Stimulated activated naive CD8-positive, alpha-beta T cell treated with anti-CD3 and anti-CD28 coated beads, Interleukin-15, amount 100 ng/mL, for 72 hours (primary cell): ENCODE data around the gene COPS4.
A peak's percentile ranks its signal among the peaks of the same experiment; 100 is the strongest.
"Not testable (repeated sequence)": the region's sequence is repeated elsewhere in the genome, so short reads cannot be mapped to it uniquely, and the experiment has no call there.

Experiments
- ATAC-seq: fragments of 150-1000 bp; cut with Tn5 transposase; 2 replicates; pipeline ENCODE4 v1.10.0; 2021; ENCODE audit warnings: mild to moderate bottlenecking, moderate library complexity
- DNase-seq, 2 donors: peaks; one replicate each; pipeline ENCODE4 v3.0.0; 2021 to 2022
- H3K27ac Mint-ChIP-seq, 2 donors: one replicate each; pipeline ENCODE4 v1.8.0; 2022; ENCODE audit warnings: mild to moderate bottlenecking in 2 of 2, mixed read lengths in 2 of 2, moderate library complexity in 2 of 2
- H3K27me3 Mint-ChIP-seq: one replicate; pipeline ENCODE4 v1.8.0; 2022; ENCODE audit warnings: mixed read lengths
- H3K4me1 Mint-ChIP-seq: one replicate; pipeline ENCODE4 v1.8.0; 2022; ENCODE audit warnings: mild to moderate bottlenecking, mixed read lengths
- H3K4me3 Mint-ChIP-seq, 2 donors: one replicate each; pipeline ENCODE4 v1.8.0; 2022; ENCODE audit warnings: mild to moderate bottlenecking in 2 of 2, mixed read lengths in 2 of 2, moderate library complexity in 1 of 2
- H3K9me3 Mint-ChIP-seq, 2 donors: one replicate each; pipeline ENCODE4 v1.8.0; 2022; ENCODE audit warnings: mixed read lengths in 2 of 2

COPS4 gene

DNA sequence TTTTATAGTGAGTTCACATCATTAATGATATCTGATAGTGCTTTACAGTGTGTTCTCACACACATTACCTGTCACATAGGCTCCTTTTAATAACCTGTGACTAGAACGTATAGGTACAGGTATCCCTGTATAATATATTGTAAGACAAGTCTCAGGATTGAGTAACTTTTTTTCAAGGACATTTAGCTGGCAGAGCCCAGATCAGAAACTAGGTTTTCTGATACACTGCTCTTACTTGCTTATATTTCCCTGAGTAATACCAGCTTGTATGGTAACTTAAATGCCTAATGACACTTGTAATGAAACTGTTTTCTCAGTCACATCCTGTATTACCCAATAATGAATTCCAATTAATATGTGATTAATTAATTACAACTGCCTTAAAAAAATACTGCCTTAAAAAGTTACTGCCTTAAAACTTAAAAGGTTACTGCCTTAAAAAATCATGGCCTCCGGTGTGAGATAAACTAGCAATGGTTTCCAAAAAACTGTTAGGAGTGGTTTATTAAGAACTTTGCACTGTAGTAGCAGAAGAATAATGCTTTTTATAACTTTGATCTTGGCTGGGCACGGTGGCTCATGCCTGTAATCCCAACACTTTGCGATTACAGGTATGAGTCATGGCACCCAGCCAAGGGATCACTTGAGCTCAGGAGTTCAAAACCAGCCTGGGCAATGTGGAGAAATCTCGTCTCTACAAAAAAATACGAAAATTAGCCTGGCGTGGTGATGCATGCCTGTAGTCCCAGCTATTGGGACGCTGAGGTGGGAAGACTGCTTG is 11.9 kb downstream of the COPS4 start:
- H3K27me3 Mint-ChIP-seq, result no peaks in the 10 kb centered on the region
- DNase-seq, result no peak
- no peaks in the 10 kb centered on the region for H3K4me1 Mint-ChIP-seq
- H3K4me3 Mint-ChIP-seq, result no peak overlapping the region
- no peaks in the 10 kb centered on the region for H3K9me3 Mint-ChIP-seq
- no peak for ATAC-seq
- no peak overlapping the region for H3K27ac Mint-ChIP-seq

DNA sequence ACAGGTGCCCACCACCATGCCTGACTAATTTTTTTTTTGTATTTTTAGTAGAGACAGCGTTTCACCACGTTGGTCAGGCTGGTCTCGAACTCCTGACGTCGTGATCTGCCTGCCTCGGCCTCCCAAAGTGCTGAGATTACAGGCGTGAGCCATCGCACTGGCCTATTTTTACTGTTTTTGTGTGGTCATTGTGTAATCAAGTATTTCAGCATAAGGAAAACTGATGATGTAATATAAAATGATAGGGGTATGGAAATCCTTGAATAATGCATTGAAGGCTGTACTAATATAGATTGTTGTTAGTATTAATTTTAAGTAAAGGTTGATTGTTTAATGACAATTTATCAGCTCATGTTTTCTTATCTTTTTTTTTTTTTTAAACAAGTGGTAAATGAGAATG is 13.8 kb downstream of the COPS4 start:
- not testable (repeated sequence) for H3K9me3 Mint-ChIP-seq, ATAC-seq, DNase-seq, H3K4me3 Mint-ChIP-seq, H3K27me3 Mint-ChIP-seq, H3K4me1 Mint-ChIP-seq, H3K27ac Mint-ChIP-seq

DNA sequence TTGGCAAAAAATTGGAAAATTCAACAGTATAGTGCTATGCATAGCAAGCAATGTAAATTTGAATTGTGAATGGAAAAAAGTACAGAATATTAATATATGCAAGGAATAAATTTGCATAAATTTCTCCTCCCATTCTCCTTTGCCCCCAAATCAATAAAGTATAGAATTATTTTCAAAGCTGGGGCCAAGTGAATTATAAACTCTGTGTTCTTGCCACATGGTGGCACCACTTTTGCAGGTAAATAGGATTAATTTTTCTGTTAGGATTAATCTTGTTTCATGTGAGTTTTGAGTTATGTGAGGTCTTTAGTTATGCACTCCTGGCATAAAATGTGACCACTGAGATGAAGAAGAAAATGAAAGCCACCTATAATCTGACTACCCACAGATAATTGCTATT is 19.9 kb downstream of the COPS4 start:
- Mint-ChIP-seq H3K4me3 (no peak overlapping the region), H3K27me3 (no peaks in the 10 kb centered on the region), H3K9me3 (no peaks in the 10 kb centered on the region), H3K4me1 (no peaks in the 10 kb centered on the region), H3K27ac (no peak overlapping the region)
- DNase-seq (no peak), ATAC-seq (no peak)

DNA sequence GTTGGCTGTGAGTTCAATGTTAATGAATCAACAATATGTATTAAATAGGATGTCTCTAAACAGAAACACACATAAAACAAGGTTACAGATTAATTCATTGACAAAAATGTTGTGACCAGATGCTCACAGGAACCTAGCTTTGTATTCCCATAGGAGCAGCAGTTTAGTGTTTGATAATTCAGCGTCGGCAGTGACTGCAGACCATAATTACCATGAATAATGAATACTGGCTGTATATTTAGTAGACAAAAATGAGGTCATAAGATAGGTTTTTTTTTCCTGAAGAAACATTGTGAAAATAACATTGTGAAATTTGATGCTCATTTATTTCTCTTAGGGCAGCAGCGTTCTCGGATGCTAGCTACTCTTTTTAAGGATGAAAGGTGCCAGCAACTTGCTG is 27.8 kb downstream of the COPS4 start:
- no peak overlapping the region for H3K4me3 Mint-ChIP-seq
- ATAC-seq (no peak), DNase-seq (no peak)
- H3K9me3 Mint-ChIP-seq, result no peaks in the 10 kb centered on the region
- no peaks in the 10 kb centered on the region for H3K4me1 Mint-ChIP-seq
- no peaks in the 10 kb centered on the region for H3K27me3 Mint-ChIP-seq
- no peak overlapping the region for H3K27ac Mint-ChIP-seq

DNA sequence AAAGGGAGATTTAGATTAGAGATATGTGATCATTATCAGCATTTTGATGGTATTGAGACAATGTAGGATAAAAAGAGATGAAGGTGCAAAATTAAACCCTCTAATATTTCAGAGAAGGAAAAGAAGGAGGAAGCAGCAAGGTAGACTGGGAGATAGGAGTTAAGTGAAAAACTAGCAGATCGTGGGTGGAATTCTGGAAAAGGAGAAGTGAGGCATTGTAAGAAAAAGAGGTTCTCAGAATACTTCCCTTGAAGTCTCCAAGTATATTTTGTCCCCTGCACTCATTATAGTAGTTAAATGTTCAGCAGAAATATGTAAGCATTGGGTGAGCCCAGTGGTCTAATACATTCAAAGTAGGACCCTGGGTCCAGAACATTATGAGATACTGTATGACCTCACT is 30.3 kb downstream of the COPS4 start:
- Mint-ChIP-seq H3K9me3 (no peaks in the 10 kb centered on the region), H3K27me3 (no peaks in the 10 kb centered on the region), H3K27ac (peak overlapping the region in 1 of 2 donors; percentile 48), H3K4me1 (peaks cover 5% of the 10 kb centered on the region), H3K4me3 (no peak overlapping the region)
- ATAC-seq, result no peak
- no peak for DNase-seq

DNA sequence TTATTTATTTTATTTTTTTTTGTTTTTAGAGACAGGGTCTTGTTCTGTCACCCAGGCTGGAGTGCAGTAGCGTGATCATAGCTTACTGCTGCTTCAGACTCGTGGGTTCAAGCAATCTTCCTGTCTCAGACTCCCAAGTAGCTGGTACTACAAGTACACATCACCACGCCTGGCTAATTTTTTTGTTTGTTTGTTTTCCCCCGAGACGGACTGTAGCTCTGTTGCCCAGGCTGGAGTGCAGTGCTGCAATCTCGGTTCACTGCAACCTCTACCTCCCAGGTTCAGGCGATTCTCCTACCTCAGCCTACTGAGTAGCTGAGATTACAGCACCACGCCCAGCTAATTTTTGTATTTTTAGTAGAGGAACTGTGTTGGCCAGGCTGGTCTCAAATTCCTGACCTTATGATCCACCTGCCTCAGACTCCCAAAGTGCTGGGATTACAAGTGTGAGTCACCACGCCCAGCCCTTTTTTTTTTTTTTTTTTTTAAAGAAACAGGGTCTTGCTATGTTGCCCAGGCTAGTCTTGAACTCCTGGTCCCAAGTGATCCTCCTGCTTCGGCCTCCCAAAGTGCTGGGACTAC is 32.2 kb downstream of the COPS4 start:
- H3K4me3 Mint-ChIP-seq, result no peak overlapping the region
- no peaks in the 10 kb centered on the region for H3K27me3 Mint-ChIP-seq

DNA sequence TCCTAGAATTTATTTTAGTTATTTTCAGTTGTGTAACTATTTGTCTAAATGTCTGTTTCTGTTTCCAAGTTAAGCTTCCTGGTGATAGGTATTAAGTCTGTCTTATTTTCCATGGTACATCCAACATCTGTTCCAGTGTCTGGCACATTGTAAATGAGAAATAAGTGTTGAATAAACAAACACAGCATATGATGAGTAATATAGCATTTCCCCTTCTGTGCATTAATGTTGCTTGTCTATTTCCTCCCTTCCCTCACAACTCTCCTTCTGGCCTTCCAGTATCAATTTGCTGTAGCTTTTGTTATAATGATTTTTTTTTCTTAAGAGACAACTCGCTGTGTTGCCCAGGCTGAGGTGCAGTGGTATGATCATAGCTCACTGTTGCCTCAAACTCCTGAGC is 36.1 kb downstream of the COPS4 start:
- DNase-seq, result no peak
- no peak overlapping the region for H3K27ac Mint-ChIP-seq
- peaks cover 5% of the 10 kb centered on the region for H3K4me1 Mint-ChIP-seq
- ATAC-seq, result no peak
- H3K4me3 Mint-ChIP-seq, result no peak overlapping the region
- no peaks in the 10 kb centered on the region for H3K27me3 Mint-ChIP-seq
- no peaks in the 10 kb centered on the region for H3K9me3 Mint-ChIP-seq

More for the DNA sequence above, 32.2 kb downstream of the COPS4 start:
- Mint-ChIP-seq H3K4me1 (peaks cover 5% of the 10 kb centered on the region), H3K9me3 (no peaks in the 10 kb centered on the region), H3K27ac (no peak overlapping the region)
- DNase-seq (no peak), ATAC-seq (no peak)

DNA sequence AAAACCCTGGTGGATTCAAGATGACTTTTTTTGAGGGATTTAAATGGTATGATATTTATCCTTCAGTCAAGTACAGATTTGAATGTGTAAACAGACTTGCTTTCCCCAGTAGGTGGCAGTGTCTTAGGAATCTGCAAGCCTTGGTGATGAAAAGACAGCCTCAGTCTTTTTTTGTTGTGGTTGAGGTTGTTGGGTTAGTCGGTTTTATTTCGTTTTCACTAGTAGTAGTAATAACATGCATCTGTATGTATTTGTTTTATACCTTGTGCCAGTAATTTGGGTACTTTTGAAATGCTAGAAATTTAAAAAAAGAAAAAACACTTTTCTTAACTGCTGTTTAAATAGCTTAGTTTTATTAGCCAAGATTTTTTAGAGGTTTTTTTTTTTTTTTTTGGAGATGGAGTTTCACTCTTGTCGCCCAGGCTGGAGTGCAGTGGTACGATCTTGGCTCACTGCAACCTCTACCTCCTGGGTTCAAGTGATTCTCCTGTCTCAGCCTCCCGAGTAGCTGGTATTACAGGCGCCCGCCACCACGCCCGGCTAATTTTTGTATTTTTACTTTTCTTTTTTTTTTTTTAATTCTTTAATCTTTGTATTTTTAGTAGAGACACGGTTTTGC is 39.2 kb downstream of the COPS4 start:
- H3K4me1 Mint-ChIP-seq, result peaks cover 11% of the 10 kb centered on the region
- peak overlapping the region; percentile 5 to 50 for H3K4me3 Mint-ChIP-seq
- H3K9me3 Mint-ChIP-seq, result no peaks in the 10 kb centered on the region
- ATAC-seq (peak; percentile 97), DNase-seq (peak; percentile 60 to 68)
- peak overlapping the region in 1 of 2 donors; percentile 43 for H3K27ac Mint-ChIP-seq
- no peaks in the 10 kb centered on the region for H3K27me3 Mint-ChIP-seq

DNA sequence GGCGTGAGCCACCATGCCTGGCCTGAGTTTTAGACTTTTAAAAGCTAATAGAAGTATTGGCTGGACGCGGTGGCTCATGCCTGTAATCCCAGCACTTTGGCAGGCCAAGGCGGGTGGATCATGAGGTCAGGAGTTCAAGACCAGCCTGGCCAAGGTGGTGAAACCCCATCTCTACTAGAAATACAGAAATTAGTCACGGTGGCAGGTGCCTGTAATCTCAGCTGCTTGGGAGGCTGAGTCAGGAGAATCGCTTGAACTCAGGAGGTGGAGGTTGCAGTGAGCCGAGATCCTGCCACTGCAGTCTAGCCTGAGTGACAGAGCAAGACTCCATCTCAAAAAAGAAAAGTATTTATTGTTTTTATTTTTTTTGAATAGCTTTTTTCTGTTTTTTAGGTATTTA is 39.8 kb downstream of the COPS4 start:
- peak in 1 of 2 donors; percentile 60 for DNase-seq
- H3K4me3 Mint-ChIP-seq, result peak overlapping the region in 1 of 2 donors; percentile 11

DNA sequence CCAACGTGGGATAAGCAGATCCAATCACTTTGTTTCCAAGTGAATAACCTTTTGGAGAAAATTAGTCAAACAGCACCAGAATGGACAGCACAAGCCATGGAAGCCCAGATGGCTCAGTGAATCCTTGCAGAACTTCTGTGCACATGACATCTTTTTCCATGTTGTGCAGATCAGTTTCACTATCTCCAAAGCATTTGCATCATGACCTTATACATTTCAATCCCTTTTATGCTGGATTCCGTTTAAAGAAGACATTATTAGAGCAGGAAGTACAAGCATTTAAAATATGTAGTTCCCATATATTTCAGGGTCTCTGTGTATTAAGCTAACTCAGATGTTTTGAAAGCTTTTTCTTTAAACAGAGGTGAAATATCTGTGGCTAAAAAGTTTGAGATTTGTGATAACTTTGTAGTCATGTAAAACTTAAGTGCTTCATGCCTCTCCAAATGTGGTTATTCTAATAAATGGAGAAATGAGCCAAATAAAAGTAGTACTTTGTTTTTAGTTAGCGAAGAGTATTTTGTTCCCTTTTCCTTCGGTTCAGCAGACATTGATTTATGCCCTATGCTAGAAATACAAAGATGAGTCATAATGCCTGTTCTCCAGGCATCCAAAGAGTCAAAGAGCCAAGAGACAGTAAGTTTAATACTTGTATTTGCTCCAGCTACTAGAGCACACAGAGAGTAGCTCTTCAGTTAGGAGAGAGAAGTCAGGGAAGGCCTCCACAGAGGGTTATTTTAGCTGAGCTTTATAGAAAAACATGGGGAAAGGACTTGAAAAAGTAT is 40.5 kb downstream of the COPS4 start:
- Mint-ChIP-seq H3K4me3 (no peak overlapping the region), H3K9me3 (no peaks in the 10 kb centered on the region), H3K27ac (no peak overlapping the region), H3K27me3 (no peaks in the 10 kb centered on the region), H3K4me1 (peaks cover 8% of the 10 kb centered on the region)
- ATAC-seq (no peak), DNase-seq (no peak)

More for the DNA sequence above, 39.8 kb downstream of the COPS4 start:
- ATAC-seq, result peak; percentile 57
- H3K4me1 Mint-ChIP-seq, H3K9me3 Mint-ChIP-seq, H3K27ac Mint-ChIP-seq, H3K27me3 Mint-ChIP-seq: not testable (repeated sequence)

DNA sequence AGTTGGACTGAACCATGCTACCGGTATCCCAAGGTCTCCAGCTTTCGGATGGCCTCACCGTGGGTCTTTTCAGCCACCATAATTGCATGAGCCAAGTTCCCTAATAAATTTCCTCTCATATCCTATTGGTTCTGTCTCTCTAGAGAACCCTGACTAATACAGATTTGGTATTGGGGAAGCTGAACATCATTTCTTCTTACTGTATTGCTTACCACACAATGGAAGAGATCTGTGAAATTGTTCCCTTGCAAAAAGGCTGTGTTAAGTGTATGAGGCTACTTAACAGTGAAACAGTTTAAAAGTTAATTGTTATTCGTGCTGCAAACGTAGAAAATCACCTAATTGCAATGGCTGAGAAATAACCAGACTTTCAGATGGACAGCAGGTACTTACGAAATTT is 45.6 kb downstream of the COPS4 start:
- ATAC-seq, result no peak
- Mint-ChIP-seq H3K4me3 (no peak overlapping the region), H3K4me1 (peaks cover 39% of the 10 kb centered on the region), H3K27me3 (no peaks in the 10 kb centered on the region), H3K9me3 (no peaks in the 10 kb centered on the region), H3K27ac (no peak overlapping the region)
- no peak for DNase-seq

DNA sequence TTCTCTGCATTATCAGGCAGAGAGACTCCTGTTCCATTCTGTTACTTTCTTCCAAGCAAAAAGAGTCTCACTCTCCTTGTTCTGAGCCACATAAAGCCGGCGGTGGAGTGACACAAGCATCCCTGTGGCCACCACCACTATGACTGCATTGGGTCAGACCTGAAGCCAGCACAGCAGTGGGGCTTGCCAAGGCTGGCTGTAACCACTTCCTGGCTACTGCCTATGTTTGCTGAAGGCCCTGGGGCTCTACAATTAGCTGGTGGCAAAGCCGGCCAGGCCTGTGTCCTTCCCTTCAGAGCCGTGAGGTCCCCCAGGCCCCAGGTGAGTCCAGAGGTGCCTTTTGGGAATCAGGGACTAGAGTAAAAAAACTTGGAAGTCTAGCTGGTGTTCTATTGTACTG is 47.8 kb downstream of the COPS4 start:
- DNase-seq, result peak in 1 of 2 donors; percentile 35
- peak; percentile 57 for ATAC-seq
- Mint-ChIP-seq H3K4me3 (no peak overlapping the region), H3K9me3 (no peaks in the 10 kb centered on the region), H3K4me1 (peaks cover 33% of the 10 kb centered on the region), H3K27me3 (no peaks in the 10 kb centered on the region), H3K27ac (no peak overlapping the region)

DNA sequence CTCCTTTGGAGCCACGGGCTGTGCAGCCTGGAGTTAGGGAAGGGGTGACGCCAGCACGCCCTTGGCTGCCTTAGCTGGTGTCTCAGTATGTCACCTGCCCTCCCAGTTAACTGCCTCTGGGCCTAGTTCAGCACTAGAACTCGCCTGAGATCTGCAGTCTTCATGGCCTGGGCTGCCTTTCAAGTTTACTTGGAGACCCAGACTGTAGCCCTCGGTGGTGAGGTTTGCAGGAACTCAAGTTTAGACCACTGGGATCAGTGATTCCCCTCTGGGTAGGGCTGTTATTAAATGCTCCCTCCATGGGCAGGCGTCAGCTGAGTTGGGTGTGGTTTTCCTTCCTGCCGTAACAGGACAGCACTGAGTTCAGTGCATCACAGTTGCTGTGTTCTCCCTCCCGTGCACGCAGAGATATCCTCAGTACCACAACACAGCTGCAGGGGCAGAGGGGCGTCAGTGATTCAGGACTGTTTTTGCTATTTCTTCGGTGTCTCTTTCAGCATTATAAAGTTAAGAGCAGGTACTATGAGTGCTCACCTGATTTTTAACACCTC is 49.0 kb downstream of the COPS4 start:
- H3K9me3 Mint-ChIP-seq, result no peaks in the 10 kb centered on the region
- peak overlapping the region; percentile 6 to 18 for H3K4me3 Mint-ChIP-seq
- H3K27me3 Mint-ChIP-seq, result no peaks in the 10 kb centered on the region
- peak; percentile 93 for ATAC-seq
- peak; percentile 30 to 53 for DNase-seq
- no peak overlapping the region for H3K27ac Mint-ChIP-seq
- peaks cover 33% of the 10 kb centered on the region for H3K4me1 Mint-ChIP-seq

DNA sequence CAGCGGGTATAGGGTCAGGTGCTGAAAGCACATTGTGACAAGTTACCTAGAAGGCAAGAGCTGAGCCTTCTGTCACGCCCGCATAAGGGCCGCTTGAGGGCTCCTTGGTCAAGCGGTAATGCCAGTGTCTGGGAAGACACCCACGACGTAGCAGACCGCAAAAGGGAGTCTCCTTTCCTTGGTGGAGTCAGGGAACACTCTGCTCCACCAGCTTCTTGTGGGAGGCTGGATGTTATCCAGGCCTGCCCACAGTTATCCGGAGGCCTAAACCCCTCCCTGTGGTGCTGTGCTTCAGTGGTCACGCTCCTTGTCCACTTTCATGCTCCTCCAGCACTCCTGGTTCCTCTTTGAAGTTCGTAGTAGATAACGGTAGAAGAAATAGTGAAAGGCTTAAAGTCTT is 50.0 kb downstream of the COPS4 start:
- H3K27me3 Mint-ChIP-seq, ATAC-seq, DNase-seq, H3K9me3 Mint-ChIP-seq, H3K27ac Mint-ChIP-seq, H3K4me3 Mint-ChIP-seq: not testable (repeated sequence)
- H3K4me1 Mint-ChIP-seq, result peaks cover 33% of the 10 kb centered on the region

DNA sequence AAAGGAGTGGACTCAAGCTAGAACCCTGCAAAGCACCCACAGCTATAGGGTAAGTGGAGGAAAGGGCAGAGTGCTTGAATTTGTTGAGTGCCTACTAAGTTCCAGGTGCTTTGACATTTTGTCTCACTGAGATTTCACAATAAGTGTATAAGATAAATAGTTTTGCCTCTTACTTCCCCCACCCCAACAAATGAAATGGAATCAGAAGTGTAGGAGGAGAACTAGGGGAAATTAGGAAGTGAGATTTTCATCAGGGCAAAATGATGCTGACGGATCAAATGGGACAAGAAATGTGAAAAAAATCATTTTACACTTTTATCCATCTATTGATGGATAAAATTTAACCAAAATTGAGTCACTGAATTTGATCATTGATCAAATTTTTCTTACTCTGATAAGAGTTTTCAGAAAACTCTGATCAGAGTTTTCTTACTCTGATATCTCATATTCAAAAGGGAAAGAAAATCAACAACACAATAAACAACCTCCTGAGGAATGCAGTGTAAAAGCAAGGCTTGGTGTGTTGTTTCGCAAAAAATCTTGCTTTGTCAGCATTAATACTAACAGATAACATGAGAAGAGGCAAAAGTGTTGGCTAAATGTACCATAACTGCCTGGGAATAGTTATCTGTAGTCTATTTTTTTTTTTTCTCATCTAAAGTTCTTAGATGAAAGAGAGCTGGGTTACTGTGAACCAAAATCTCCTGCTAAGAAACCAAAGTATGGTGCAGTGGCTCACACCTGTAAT is 54.6 kb downstream of the COPS4 start:
- Mint-ChIP-seq H3K4me1 (peaks cover 16% of the 10 kb centered on the region), H3K9me3 (peaks cover 0 to 4% of the 10 kb centered on the region in 2 donors), H3K27me3 (no peaks in the 10 kb centered on the region), H3K4me3 (no peak overlapping the region), H3K27ac (peak overlapping the region in 1 of 2 donors; percentile 11)
- DNase-seq, result no peak
- no peak for ATAC-seq
